SK-N-SH treated with all-trans-retinoic acid at 6 μM for 48 hours (cell line): ENCODE measurements around the gene HHATL.

Source experiments
- BACH2 ChIP-seq: fragments of 250-450 bp; sonication (Bioruptor Pico); IDR thresholded peaks from 2 replicates; pipeline ENCODE4 v1.9.0; 2021; ENCODE audit warnings: mild to moderate bottlenecking, borderline replicate concordance
- PATZ1 ChIP-seq: fragments of 250-450 bp; sonication (Bioruptor Pico); IDR thresholded peaks from 2 replicates; pipeline ENCODE4 v1.8.0; 2020; ENCODE audit warnings: mild to moderate bottlenecking, moderate library complexity, borderline replicate concordance
- POU6F1 ChIP-seq: fragments of 250-450 bp; sonication (Bioruptor Pico); IDR thresholded peaks from 2 replicates; pipeline ENCODE4 v1.8.0; 2021; ENCODE audit warnings: low read depth, mild to moderate bottlenecking, moderate library complexity, borderline replicate concordance
- RARB ChIP-seq: fragments of 250-450 bp; sonication (Bioruptor Pico); IDR thresholded peaks from 2 replicates; pipeline ENCODE4 v1.8.0; 2021; ENCODE audit warnings: mild to moderate bottlenecking, moderate library complexity
- ZC3H10 ChIP-seq: fragments of 250-450 bp; sonication (Bioruptor Pico); IDR thresholded peaks from 2 replicates; pipeline ENCODE4 v1.5.1; 2021; ENCODE audit warnings: mild to moderate bottlenecking, moderate library complexity

DNA sequence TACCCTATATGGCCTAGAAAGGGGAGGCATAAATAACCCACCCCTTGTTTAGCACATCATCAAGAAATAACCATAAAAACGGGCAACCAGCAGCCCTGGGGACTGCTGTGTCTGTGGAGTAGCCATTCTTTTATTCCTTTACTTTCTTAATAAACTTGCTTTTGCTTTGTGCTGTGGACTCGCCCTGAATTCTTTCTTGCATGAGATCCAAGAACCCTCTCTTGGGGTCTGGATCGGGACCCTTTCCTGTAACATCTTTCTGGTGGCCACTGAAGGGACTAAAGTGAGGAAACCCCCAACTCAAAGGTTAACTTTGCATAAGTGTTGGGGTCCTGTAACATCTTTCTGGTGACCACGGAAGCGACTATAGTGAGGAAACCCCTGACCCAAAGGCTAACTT lies 15.7 kb upstream of the HHATL start:
- TF ChIP-seq BACH2 (CRISPR knock-in tag) (no peak), POU6F1 (CRISPR knock-in tag) (no peak), ZC3H10 (CRISPR knock-in tag) (no peak), PATZ1 (CRISPR knock-in tag) (no peak), RARB (CRISPR knock-in tag) (no peak)
